HepG2 (cell line): Measurements from ENCODE around the gene SRSF1. TPM values are rescaled to one million over a fixed set of nuclear protein-coding genes. Genes with fewer than 3 reads are reported as not detected.

Experiments
- ARID3A ChIP-seq: IDR thresholded peaks from 2 replicates; pipeline ENCODE4 v1.6.1; 2012; ENCODE audit warnings: low read depth, low read length, improper control_type of control experiment
- CBX5 ChIP-seq: sonication (generic); formaldehyde crosslinking; IDR thresholded peaks from 2 replicates; pipeline ENCODE4 v1.4.0; 2020; ENCODE audit warnings: missing genetic modification reagents, borderline replicate concordance
- DMTF1 ChIP-seq: sonication (generic); formaldehyde crosslinking; IDR thresholded peaks from 2 replicates; pipeline ENCODE4 v1.4.0; 2020; ENCODE audit warnings: mild to moderate bottlenecking, missing genetic modification reagents
- GATAD2A ChIP-seq: IDR thresholded peaks from 2 replicates; pipeline ENCODE4 v1.6.1; 2016
- GFI1 ChIP-seq: sonication (generic); formaldehyde crosslinking; IDR thresholded peaks from 2 replicates; pipeline ENCODE4 v1.5.0; 2020; ENCODE audit warnings: missing genetic modification reagents, mild to moderate bottlenecking, borderline replicate concordance
- HOXA3 ChIP-seq: sonication (generic); formaldehyde crosslinking; IDR thresholded peaks from 2 replicates; pipeline ENCODE4 v1.5.0; 2020; ENCODE audit warnings: missing genetic modification reagents
- MAX ChIP-seq: IDR thresholded peaks from 2 replicates; pipeline ENCODE4 v1.6.1; 2012; ENCODE audit warnings: inconsistent platforms
- NCOA1 ChIP-seq: sonication (generic); formaldehyde crosslinking; IDR thresholded peaks from 2 replicates; pipeline ENCODE4 v1.9.0; 2021; ENCODE audit warnings: missing genetic modification reagents
- NFRKB ChIP-seq: fragments of 450-650 bp; IDR thresholded peaks from 2 replicates; pipeline ENCODE4 v1.6.1; 2017
- PHB2 ChIP-seq: fragments of 450-650 bp; IDR thresholded peaks from 2 replicates; pipeline ENCODE4 v1.6.1; 2018; ENCODE audit not compliant: partially characterized antibody
- PITX1 ChIP-seq: sonication (generic); formaldehyde crosslinking; IDR thresholded peaks from 2 replicates; pipeline ENCODE4 v1.5.1; 2020; ENCODE audit warnings: mild to moderate bottlenecking, missing genetic modification reagents
- PRPF4 ChIP-seq: fragments of 200-400 bp; formaldehyde crosslinking; IDR thresholded peaks from 2 replicates; pipeline ENCODE4 v1.6.1; 2016; ENCODE audit warnings: low read length, low read depth; ENCODE audit not compliant: poor library complexity, severe bottlenecking
- SALL1 ChIP-seq: sonication (generic); formaldehyde crosslinking; IDR thresholded peaks from 2 replicates; pipeline ENCODE4 v1.8.0; 2022; ENCODE audit warnings: mild to moderate bottlenecking, missing genetic modification reagents
- SMC3 ChIP-seq: IDR thresholded peaks from 2 replicates; pipeline ENCODE4 v1.6.1; 2011; ENCODE audit warnings: low read length, improper control_type of control experiment
- TBP ChIP-seq: sonication (generic); formaldehyde crosslinking; IDR thresholded peaks from 2 replicates; pipeline ENCODE4 v1.5.0; 2020; ENCODE audit warnings: missing genetic modification reagents
- ZMYM4 ChIP-seq: sonication (generic); formaldehyde crosslinking; IDR thresholded peaks from 2 replicates; pipeline ENCODE4 v1.8.1; 2023; ENCODE audit warnings: mild to moderate bottlenecking, missing genetic modification reagents
- ZNF143 ChIP-seq: sonication (generic); formaldehyde crosslinking; IDR thresholded peaks from 2 replicates; pipeline ENCODE4 v1.4.0; 2020; ENCODE audit warnings: missing genetic modification reagents
- ZNF234 ChIP-seq: sonication (generic); formaldehyde crosslinking; conservative IDR thresholded peaks from 2 replicates; pipeline ENCODE4 v1.5.1; 2020; ENCODE audit warnings: mild to moderate bottlenecking, missing genetic modification reagents
- ZNF256 ChIP-seq: sonication (generic); formaldehyde crosslinking; conservative IDR thresholded peaks from 2 replicates; pipeline ENCODE4 v1.4.0; 2020; ENCODE audit warnings: missing genetic modification reagents
- ZNF3 ChIP-seq: IDR thresholded peaks from 2 replicates; pipeline ENCODE4 v1.7.0; 2017; ENCODE audit warnings: inconsistent platforms
- ZNF382 ChIP-seq: sonication (generic); formaldehyde crosslinking; IDR thresholded peaks from 2 replicates; pipeline ENCODE4 v1.5.0; 2020; ENCODE audit warnings: missing genetic modification reagents, mild to moderate bottlenecking, borderline replicate concordance
- ZNF503 ChIP-seq: sonication (generic); formaldehyde crosslinking; IDR thresholded peaks from 2 replicates; pipeline ENCODE4 v1.4.0; 2020; ENCODE audit warnings: missing genetic modification reagents
- ZNF614 ChIP-seq: IDR thresholded peaks from 2 replicates; pipeline ENCODE4 v1.6.1; 2018; ENCODE audit warnings: missing biosample characterization, missing genetic modification reagents, inconsistent platforms, borderline replicate concordance
- ZNF7 ChIP-seq: IDR thresholded peaks from 2 replicates; pipeline ENCODE4 v1.6.1; 2016; ENCODE audit warnings: missing biosample characterization, missing genetic modification reagents
- ZNF841 ChIP-seq: sonication (generic); formaldehyde crosslinking; IDR thresholded peaks from 2 replicates; pipeline ENCODE4 v1.8.1; 2023; ENCODE audit warnings: missing genetic modification reagents, borderline replicate concordance
- ZNF891 ChIP-seq: sonication (generic); formaldehyde crosslinking; IDR thresholded peaks from 2 replicates; pipeline ENCODE4 v1.5.0; 2020; ENCODE audit warnings: mild to moderate bottlenecking, missing genetic modification reagents
- polyA plus RNA-seq, 8 experiments: library from polyadenylated mRNA; depleted of rRNA in 3 of 8; stranded (reverse) in 7 of 8; unstranded in 1 of 8; fragments of >200 nt; fragmentation: Illumina TruSeq in 4 of 8; extraction: Trizol in 4 of 8; gene quantifications; 2 replicates each; pipeline versions ENCODE4 v1.2.1 to v1.2.3, GENCODE V29; 2011 to 2016; ENCODE audit warnings: low read depth in 4 of 8, missing spikeins in 1 of 8, mixed read lengths in 1 of 8; ENCODE audit not compliant: insufficient read depth in 1 of 8
- total RNA-seq, 5 experiments: library from RNA; depleted of rRNA; stranded (reverse); fragments of >200 nt; fragmentation: Illumina TruSeq; extraction: Trizol; gene quantifications; 2 replicates each; pipeline ENCODE4 v1.2.3, GENCODE V29; 2016; ENCODE audit warnings: low read depth in 1 of 5

The SRSF1 gene
- total and polyA plus RNA-seq, 2 of the 13 experiments (the other 11 are each of a cell fraction or from before 2014, with no cell fraction given), result 142 to 445 TPM

GRCh38 chr17:57988301-57989250 is 18.5 kb downstream of the SRSF1 start (continued):
- TF ChIP-seq GFI1 (CRISPR knock-in tag) (no peak), ZNF614 (no peak), CBX5 (no peak), ZNF382 (CRISPR knock-in tag) (no peak), ZNF143 (CRISPR knock-in tag) (no peak), ZNF891 (CRISPR knock-in tag) (peak; percentile 38; the same call in 1 of the 2 replicates), GATAD2A (CRISPR knock-in tag) (peak; percentile 14; the same call in 1 of the 2 replicates), SALL1 (peak; percentile 69; the same call in 1 of the 2 replicates), PHB2 (no peak), ZNF841 (peak; percentile 4; the same call in 1 of the 2 replicates), PRPF4 (no peak), PITX1 (CRISPR knock-in tag) (peak; percentile 23; the same call in 1 of the 2 replicates), ZNF234 (CRISPR knock-in tag) (no peak), SMC3 (no peak; the same call in 1 of the 2 replicates), TBP (CRISPR knock-in tag) (no peak), HOXA3 (CRISPR knock-in tag) (peak; percentile 51), ZNF256 (CRISPR knock-in tag) (no peak), ZNF503 (CRISPR knock-in tag) (no peak), ZNF7 (CRISPR knock-in tag) (no peak), MAX (peak; percentile 59), ZNF3 (CRISPR knock-in tag) (no peak), ZMYM4 (CRISPR knock-in tag) (peak; percentile 31; the same call in 1 of the 2 replicates), DMTF1 (CRISPR knock-in tag) (no peak), NFRKB (no peak), ARID3A (no peak), NCOA1 (CRISPR knock-in tag) (peak; percentile 69; the same call in 1 of the 2 replicates)
